ENCODE results near the gene NPAS3.
A peak's percentile ranks its signal among the peaks of the same experiment; 100 is the strongest.

Gene NPAS3

DNA sequence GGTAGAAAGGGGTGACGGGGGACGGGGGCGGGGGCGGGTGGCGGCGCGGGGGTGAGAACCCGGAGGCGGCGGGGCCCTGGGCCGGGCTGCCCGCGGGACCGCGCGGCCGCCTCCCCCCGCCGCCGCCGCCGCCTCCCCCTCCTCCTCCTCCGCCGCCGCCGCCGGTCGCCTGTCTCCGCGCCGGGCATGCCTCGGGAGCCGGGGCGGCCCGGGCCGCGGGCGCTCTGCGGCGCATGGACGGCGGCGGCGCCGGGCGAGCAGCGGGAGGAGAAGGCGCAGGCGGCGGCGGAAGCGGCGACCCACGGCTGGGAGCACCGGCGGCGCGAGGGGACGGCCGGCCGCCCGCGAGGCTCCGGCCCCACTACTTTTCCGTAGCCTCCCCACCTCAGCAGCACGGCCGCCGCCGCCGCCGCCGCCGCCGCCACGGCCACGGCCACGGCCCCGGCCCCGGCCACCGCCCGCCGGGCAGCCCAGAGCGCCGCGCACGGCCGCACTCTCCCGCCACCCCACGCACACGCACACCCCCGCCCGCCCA lies at the start of gene NPAS3:
TSS of gene NPAS3 (plus strand) at position 161 of the 535 bp plus-strand sequence.
- DNase-seq: peak in 25 of 42 donors; percentile 25 to 80 (median 50)
- intact Hi-C loops (cut with DNase I): loop anchor here (5.0 to 10.0 kb wide), 3 partner anchors 49 to 364 kb away; no protein-coding TSS in a partner anchor

DNA sequence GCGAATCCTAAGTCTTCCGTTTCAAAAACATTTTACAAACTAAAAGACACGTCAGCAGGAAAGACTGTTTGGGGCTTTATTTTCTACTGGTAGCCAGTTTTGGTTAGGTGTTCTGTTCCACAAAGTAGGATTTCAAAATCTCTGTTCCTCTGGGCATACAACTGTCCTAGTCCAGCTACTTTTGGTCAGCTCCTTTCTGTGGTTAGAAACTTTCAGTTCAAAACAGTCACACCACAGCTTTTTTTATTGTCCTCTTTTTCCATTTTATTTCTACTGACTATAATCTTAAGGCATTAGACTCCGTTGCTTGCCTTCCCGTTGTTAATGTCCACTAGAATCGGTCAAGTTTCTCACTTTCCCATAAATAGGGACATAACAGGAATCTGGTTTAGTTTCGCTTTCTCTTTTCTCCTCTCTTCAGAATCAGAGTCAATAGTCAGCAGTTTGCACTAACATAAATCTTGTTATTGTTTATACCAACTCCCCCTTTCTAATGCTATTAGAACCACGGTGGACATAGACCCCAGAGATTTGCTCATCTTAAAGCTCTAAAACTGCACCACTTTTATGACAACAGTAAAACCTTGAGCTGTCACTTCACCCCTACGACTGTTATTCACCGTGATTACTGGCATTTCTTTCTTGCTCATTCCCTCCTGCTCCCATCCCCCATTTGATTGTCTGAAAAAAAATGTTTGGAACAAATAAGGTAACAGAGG lies 41.5 kb upstream of the NPAS3 start:
- intact Hi-C loops (cut with DNase I): no loop called here
- DNase-seq: peak in 2 of 42 donors; percentile 4 to 25

DNA sequence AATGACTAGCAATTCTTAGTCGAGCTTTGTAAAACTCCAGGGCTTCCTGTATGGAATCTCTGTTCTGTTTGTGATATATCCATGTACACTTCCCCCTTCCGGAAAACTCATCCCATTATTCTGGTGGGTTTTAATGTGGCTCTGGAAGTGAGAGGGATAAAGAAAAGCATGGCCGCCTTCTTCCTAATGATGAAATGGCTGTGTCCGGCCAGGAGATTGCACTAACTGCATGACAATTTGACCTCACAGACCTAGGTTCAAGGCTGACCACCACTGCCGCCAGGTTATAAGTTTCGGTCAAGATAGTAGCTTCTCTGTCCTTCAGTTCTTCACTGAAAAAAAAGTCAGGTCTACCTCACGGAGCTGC lies 41.0 kb upstream of the NPAS3 start:
- intact Hi-C loops (cut with DNase I): no loop called here
- peak in 5 of 42 donors; percentile 19 to 46 (median 22) for DNase-seq

DNA sequence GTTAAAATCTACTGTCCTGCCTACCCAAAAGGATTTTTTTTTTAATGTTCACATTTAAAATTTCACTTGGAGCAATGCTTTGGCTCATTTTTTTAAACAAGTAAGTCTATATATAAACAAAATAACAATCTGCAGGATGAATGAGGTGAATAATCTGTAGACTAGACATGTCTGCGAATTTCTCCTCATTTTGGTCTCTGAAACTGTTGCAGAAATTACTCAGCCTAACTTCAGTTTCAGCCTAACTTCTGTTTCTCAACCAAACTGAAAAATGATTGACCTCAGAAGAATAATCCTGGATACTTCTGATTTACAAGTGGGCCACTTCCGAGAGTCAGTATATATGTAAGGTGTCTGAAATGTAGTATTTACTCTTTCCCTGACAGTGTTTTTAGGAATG lies 39.8 kb upstream of the NPAS3 start:
- DNase-seq: no peak
- intact Hi-C loops (cut with DNase I): no loop called here

DNA sequence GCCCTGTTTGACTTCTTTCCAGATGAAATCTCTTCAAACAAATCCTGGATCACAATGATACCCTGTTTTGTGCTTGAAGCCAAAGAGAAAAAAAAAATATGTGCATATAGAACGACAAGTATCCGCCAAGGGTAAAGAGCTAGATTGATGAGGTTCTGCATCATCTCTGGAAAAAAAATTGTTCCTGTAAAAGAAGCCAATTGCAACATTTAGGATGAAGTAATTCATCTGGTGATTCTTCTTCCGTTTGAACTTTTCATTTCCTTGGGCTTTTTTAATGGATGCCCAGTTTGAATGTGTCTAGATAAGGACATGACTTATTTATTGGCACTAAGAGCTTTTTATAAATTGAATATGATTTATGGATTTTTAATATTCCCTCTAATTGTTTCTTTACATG lies 38.1 kb upstream of the NPAS3 start:
- no peak for DNase-seq

DNA sequence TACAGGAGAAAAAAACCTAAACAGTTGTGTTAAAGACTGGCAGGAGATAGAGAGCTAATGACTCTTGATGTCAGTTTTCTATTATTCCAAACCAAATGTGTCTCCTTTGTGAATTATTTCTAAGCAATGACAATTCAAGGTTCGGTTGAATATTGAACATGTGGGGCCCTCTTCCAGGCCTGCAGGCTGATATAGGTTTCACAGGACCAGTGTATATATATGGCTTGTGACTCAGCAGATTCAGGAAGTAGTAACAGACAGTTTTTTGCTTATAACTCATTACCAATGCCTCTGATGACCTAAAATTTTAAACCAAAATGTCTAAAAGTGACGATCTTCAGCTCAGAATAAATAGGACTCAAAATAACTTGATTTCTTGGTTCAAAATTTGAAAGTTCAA lies 33.7 kb upstream of the NPAS3 start:
- no peak for DNase-seq
- intact Hi-C loops (cut with DNase I): no loop called here

More for the DNA sequence above, 38.1 kb upstream of the NPAS3 start:
- intact Hi-C loops (cut with DNase I): no loop called here

DNA sequence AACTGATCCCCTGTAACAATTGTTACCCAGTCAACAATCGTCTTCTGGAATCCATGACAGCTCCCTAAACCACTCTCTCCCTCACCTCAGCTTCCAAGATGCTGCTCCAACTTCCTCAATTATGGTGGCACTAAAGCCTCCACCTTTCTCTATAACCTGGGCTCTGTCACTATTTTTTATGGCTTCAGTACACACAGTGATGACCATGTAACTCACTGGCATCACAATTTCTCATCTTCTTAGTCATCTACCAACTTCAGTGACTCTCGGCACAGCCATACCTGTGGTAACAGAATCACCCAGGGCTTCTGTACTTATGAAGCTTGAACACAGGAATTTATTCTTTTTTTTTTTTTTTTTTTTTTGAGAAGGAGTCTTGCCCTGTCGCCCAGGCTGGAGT lies 32.0 kb upstream of the NPAS3 start:
- intact Hi-C loops (cut with DNase I): no loop called here
- DNase-seq: no peak

DNA sequence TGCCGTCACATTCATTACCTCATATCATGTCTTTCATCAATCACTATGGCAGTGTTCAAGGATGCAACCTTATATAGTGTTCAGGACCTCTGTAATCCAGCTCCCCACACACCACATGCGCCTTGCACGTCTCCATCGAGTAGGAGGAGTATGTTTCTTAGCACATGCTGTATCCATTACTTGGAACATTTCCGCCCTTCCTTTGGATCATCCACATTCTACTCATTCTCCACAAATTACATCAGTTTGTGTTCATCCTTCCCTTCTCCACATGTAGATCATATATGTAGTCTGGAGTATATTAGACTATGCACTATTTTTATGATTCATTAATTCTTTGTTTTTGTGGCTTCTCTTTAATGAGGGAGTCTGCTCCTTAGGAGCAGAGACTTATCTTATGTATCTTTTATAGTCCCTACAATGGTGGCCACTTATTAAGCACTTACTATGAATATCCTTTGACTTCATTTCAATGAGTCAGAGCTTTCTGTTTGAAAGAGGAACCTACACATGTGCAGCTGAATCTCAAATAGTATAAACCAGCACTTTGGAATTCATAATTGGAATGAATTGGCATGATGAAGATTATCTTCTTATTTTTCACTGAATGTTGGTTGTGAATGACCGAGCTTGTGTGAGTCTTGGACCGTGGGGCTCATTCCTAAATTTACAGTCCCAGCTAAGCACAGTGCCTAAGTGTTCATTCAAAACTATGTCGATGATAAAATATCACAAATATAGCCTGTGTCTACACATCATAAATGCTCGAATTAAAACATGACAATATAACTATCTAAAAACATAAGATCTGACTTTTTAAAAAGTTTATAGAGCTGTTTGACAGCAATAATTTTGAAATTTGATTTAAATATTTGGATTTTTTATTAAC lies 30.2 kb upstream of the NPAS3 start:
- intact Hi-C loops (cut with DNase I): no loop called here
- no peak for DNase-seq

DNA sequence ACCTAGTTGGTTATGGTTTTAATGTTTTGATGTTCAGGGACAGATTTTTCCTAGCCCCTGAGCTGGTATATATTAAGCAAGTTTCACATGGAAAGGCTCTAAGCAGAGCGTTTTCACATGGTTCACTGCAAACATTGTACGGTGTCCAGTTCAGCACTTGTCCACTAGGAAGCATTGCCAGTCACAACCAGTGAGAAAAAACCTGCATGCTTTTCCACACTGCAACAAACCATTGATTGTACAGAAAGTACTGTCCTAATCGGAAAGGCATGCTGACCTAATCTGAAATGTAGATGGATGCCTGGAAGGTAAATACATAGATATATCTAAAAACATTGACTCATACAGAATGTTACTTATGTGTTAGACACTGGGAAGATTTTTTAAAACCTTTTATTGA lies 25.0 kb upstream of the NPAS3 start:
- peak in 9 of 42 donors; percentile 6 to 69 (median 37) for DNase-seq
- intact Hi-C loops (cut with DNase I): no loop called here

DNA sequence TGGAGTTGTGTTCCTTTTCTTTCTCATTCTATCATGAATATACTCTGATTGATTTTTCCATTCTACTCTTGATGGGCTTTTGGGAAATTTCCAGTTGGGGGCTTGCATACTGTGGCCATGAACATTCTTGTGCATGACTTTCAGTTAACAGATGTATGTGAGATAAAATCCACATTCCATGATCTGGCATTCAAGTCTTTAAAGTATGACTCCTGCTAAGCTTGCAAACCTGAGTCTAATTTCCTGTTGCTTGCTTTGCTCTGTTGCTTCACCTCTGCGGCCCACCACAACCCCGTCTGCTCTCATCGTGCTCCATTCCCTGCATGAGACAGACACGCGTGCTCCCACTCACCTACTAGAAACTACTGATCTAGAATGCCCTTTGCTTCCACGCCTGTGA lies 24.3 kb upstream of the NPAS3 start:
- DNase-seq: no peak
- intact Hi-C loops (cut with DNase I): no loop called here

DNA sequence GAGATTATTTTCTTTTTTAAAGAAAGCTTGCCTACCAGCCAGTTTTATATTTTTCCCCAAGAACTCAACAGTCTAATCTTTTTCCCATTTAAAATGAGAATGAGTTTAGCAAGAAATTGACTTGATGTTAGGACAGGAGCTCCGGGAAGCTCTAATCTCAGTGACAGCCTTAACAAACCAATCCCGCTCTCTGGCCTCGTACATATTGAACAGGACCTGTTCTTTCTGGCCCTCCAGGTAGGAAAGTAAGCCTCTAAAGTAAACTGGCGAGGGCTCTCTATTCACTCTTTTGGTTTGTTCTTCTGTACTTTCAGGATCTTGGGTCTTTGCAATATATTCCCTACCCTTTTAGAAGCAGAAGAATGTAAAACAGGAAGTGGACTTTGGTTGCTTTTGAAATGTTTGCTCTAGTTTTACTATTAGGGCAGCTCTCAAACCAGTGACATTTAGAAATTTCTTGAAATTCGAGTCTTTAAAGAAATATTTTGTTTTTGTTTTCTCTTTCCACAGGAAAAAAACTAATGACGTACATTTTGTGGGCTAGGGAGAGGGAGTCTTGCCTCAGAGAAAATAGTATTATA lies 17.9 kb upstream of the NPAS3 start:
- no peak for DNase-seq
- intact Hi-C loops (cut with DNase I): no loop called here

DNA sequence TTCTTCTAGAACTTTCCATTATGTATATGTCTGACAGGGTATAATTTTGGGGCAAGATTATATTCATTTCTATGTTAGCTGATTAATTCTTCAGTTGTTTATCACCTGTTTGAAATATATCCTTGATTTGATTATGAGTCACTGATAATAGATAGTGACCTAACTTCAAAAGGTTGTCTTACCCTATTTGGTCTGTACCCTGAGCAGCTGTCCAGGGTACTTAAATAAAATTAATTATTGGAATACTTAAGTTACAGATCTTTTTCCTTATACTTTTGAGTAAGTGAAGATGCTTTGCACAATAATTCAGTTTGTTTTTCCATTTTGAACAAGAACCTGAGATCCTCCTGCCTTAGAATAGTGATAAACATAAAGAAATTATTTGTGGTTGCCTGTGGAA lies 13.2 kb upstream of the NPAS3 start:
- no peak for DNase-seq
- intact Hi-C loops (cut with DNase I): no loop called here

DNA sequence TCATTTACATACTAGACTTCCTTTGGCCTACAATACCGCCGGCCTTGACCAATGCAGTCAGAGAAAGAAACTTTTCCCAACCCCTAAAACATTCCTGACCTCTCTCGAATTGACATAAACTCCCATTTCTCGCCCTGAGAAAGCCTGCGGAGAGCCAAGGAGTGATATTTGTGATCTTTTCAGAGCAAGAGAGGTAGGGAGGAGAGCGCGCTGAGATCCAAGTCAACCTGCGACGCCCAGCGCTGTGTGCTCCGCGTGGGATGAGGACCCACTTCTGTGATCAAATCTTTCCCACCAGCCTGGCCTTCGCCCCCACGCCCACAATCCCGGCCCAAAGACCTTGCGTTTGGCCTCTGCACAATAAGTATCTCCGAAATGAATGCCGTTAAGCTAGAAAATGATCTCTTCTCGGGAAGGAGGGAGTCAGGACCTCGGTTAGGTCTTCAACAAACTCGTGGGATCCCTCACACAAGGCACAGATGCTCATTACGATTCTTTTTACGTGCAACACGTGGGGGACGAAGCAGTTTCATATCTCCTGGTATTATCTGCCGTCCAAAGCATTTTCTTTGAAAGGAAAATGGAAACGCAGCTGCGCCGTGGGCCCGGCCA lies 6.3 kb upstream of the NPAS3 start:
- intact Hi-C loops (cut with DNase I): loop anchor here (5.0 to 10.0 kb wide), 3 partner anchors 105 to 358 kb away; no protein-coding TSS in a partner anchor
- DNase-seq: peak in 1 of 42 donors; percentile 30

DNA sequence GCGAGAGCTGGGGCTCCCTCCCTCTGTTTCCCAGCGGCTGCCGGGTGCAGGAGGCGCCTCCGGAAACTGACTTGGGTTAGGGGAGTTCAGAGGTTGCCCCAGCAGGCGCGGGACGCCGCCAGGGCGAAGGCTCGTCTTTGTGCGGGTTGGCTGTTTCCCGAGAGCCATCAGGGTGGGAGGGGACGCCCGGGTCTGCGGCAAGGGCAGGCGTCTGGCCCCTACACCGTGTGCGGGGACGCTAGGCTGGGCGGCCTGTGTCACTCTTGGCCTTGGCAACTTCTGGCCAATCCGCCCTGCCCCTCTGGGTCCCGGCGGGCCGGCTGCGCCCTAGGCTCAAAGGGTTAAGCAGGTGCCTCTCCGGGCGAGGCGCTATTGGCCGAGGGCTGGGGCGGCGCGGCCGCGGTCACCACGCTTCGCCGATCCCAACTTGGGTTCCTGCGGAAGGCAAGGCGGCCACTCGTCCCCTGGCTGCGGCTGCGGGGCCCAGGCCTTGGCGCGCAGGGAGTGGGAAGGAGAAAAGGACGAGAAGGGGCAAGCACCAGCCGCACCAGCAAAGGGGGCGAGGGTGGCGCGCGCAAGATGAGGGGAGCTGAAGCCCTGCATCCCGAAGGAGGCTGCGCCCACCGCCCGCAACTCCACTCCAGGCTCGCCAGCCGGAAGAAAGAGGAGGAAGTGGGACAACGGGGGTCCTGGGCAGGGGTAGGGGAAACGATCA lies 5.6 kb upstream of the NPAS3 start:
- DNase-seq: peak in 38 of 42 donors; percentile 18 to 78 (median 50)
- intact Hi-C loops (cut with DNase I): loop anchor here (5.0 to 10.0 kb wide), 3 partner anchors 106 to 358 kb away; no protein-coding TSS in a partner anchor

DNA sequence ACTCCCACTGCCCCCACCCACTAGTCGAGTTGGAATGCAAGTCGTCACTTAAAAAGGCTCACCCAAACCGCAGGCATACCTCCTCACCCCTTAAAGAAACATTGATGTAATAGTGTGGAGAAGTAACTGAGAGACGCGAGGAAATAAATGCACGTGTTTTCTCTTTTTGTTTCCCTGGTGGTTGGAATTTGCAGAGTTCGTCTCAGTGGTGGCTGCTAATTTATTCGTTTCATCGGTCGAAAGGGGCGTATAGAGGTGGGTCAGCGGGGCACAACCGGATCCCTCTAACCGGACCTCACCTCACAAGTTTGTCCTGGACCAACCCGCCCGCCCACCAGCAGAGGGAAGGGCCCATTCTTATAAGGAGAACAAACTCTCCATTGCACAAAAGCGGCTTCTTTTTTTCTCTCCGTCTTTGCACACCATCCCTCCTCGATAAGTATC lies 5.0 kb upstream of the NPAS3 start:
- intact Hi-C loops (cut with DNase I): loop anchor here (5.0 to 10.0 kb wide), 3 partner anchors 106 to 359 kb away; no protein-coding TSS in a partner anchor

DNA sequence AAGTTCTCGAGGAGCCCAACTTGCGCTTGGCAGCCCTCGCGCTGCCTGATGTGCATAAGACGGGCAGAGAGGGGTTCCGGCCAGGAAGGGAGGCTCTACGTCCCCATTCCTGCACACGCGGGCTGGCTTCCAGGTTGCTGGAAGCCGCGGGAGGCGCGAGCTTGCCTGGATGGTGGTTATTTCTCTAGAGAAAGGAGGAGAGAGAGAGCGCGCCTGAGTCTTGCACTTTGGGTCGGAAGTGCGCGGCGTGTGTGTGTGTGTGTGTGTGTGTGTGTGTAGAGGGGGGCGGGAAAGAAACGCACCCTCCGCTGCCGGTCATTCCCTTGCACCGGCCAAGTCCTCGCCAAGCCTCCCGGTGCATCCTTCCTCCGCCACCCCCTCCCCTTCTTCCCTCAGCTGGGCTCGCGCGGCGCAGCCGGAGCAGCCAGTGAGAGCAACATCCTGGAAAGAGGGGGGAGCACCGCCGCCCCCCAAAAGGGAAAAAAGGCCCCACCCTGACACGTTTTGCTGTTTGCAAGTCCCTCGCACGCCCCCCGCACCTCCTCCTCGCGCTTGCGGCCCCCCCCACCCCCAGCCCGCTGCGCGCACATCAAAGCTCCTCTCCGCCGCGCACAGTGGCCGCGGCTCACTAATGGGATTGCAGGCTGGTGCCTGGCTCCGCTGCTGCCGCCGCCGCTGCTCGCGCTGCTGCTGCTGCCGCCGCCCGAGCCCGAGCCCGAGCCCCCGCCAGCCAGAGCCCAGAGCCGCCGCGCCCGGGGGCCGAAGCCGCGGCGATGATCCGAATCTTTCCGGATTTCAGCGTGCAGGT lies 4.4 kb upstream of the NPAS3 start:
- intact Hi-C loops (cut with DNase I): loop anchor here (5.0 to 10.0 kb wide), 3 partner anchors 107 to 359 kb away; no protein-coding TSS in a partner anchor
- DNase-seq: peak; percentile 41 to 88 (median 73)

More for the DNA sequence above, 5.0 kb upstream of the NPAS3 start:
- peak in 4 of 42 donors; percentile 2 to 43 (median 26) for DNase-seq
